NCI-H510A (cell line): ENCODE measurements around the gene GRIN2C.

Source experiments
- DNase-seq: peaks from one replicate; lab custom pipeline; 2025; lab: John Stamatoyannopoulos, UW

GRIN2C gene

GRCh38 chr17:74846621-74847020 lies 13.1 kb downstream of the GRIN2C start:
- no peak for DNase-seq

- no peak for DNase-seq
These were observed 16.4 kb downstream of the GRIN2C start for GRCh38 chr17:74843352-74843627.

- peak; percentile 69 for DNase-seq
These were observed 16.9 kb downstream of the GRIN2C start for GRCh38 chr17:74842599-74843351.

DNA sequence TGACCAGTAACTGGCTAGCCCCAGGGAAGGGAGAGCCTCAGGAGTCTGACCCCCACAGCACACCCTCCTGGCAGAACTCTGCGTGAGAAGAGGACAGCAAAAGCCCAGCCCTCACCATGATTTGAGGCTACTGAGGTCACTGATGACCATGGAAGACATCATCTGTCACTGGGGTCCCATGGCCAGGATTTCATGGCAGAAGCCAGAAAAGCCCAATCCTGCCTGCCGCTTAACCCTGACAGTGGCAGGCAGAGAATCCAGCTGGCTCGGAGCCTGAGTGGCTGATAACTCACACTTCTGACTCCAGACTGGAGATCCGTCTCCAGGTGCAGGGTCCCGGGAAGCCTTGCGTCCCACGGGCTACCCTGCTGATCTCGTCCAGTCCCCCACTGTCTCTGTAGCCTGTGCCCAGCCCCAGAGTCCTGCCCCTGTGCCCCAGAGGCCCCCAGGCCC lies 17.5 kb downstream of the GRIN2C start:
- no peak for DNase-seq

GRCh38 chr17:74840989-74841666 lies 18.6 kb downstream of the GRIN2C start:
- no peak for DNase-seq

DNA sequence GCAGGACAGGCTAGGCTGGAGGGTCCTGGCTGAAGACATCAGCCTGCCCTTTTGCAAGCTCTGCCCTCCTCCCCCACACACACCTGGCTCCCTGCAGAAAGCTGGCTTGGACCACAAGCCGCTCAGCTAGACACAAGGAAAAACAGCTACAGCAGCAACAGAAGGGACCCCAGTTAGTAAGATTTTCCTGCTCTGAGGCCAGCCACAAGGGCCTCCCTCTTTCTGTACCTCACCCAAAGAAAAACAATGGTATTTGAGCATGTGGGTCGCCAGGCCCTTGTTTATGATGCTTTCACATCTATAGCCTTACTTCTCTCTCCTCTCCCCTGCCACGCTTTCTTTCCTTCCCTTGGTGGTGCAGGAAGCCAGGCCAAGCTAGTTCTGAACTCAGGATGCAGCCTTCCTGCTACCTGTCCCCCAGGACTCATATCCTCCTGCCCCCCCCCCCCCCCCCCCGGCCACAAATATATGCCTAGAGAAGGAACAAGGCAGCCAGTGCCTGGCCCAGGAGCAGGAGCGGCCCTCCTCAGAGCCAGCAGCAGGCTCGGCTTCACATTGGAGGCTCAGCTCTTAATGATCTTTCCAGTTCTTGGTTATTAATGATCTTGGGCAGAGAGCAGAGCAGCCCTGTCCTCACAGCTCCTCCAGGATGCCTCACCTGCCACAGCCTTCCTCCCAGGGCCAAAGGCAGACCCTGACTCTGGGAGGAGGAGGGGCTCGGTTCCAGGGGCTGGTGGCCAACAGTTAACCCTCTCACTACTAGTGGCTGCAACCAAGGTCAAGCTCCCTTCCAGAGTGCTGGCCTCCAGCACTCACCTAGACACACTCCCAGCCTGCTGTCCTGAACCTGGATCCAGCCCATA lies 19.5 kb downstream of the GRIN2C start:
- no peak for DNase-seq

GRCh38 chr17:74838274-74838673 lies 21.4 kb downstream of the GRIN2C start:
- no peak for DNase-seq

- DNase-seq: no peak
These were observed 22.8 kb downstream of the GRIN2C start for GRCh38 chr17:74836691-74837467.

- DNase-seq: no peak
These were observed 23.5 kb downstream of the GRIN2C start for GRCh38 chr17:74836191-74836590.

DNA sequence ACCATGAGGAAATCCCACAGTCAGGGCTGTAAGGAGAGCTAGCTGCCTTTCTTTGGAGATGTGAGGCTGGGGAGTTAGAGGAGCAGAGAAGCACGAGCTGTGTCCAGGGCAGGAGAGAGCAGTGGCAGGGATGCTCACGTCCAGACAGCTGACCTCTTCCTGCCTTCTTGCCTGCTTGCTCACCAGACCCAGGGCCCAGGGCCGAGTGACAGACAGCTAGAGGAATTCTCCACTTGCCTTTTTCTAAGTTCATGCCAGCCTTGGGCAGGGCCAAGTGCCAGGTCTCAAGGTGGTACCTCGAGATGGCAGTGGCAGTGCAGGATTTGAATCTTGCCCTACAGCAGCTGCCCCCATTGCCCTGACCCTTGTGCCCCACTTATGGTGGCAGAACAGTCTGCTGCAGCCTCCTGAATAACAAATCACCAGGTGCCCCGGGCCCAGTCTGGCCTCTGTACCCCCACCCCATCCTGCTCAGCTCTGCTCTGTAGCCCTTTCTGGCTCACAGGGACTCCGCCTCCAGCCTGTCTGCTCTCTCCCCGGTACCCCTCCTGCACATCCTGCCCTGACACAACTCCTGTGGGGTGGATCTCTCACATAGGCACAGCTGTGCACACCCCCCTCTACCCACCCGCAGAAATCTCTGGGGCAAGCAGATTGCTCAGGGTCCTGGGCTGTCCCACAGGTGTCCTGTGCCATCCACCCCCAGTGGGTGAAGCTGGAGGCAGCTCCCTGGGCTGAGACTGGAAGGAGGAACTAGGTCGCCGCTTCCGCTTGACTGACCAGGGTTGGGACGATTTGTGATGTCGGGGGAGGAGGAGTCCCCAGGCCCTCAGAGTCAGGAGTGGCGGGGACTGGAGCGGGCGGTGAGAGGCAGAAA lies 25.9 kb downstream of the GRIN2C start:
- DNase-seq: no peak

DNA sequence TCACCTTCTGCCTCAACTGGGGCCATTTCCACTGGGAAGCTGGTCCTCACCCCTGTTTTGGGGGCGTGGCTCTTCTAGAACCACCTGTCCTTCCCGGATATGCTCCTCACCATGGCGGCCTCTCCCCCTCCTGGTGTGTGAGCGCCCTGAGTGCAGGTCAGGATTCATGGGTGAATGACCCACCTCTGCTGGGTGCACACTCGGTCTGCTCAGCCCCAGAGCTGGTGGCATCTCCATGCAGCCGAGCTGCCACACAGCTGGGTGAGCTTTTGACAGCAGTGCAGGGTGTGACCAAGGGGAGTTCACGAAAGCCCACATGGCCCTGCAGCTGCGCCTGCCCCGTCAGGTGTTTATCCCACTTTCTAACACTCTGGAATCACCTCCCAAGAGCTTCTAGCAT lies 27.3 kb downstream of the GRIN2C start:
- peak; percentile 61 for DNase-seq

GRCh38 chr17:74831444-74832146 lies 28.1 kb downstream of the GRIN2C start:
- no peak for DNase-seq

- DNase-seq: no peak
These were observed 28.8 kb downstream of the GRIN2C start for GRCh38 chr17:74830861-74831260.

DNA sequence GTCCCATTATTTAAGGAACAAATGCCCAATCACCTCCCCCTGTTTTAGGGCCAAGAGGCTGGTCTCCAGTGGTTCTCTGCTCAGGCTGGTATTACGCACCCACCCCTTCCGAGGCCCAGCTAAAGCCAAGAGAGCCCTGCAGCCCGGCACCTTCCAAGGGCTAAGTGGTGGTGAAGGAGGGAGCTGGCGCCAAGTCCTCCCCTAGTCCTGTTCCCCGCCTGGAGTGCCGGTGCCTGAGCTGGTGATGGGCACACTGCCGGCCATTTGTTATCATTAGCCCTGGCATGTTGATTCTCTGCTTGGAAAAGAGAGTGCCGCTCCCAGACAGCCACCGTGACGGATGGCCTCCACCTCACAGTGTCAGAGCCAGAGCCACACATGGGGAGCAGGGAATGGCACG lies 31.9 kb downstream of the GRIN2C start:
- no peak for DNase-seq

- no peak for DNase-seq
These were observed 33.5 kb downstream of the GRIN2C start for GRCh38 chr17:74825952-74826719.

- DNase-seq: no peak
These were observed 34.6 kb downstream of the GRIN2C start for GRCh38 chr17:74824961-74825627.

DNA sequence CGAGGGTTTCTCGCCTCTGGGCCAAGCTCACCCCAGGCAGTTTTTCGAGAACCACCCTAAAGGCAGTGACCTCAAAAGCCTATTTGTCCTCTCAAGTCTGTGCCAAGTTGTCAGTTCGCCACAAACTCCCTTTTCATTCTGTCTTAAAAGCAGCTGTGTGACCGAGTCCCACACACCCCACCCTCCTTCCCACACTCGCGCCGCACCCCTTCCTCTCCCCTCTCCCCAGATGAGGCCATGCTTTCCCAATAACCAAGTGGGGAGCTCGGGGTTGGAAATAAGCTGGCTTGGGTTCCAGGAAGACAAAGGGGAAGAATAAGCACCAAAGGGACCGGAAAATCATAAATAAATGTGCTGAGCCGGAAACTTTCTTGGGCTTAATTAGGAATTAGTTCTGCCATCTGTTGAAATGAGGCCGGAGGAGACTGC lies 36.7 kb downstream of the GRIN2C start:
- DNase-seq: no peak

DNA sequence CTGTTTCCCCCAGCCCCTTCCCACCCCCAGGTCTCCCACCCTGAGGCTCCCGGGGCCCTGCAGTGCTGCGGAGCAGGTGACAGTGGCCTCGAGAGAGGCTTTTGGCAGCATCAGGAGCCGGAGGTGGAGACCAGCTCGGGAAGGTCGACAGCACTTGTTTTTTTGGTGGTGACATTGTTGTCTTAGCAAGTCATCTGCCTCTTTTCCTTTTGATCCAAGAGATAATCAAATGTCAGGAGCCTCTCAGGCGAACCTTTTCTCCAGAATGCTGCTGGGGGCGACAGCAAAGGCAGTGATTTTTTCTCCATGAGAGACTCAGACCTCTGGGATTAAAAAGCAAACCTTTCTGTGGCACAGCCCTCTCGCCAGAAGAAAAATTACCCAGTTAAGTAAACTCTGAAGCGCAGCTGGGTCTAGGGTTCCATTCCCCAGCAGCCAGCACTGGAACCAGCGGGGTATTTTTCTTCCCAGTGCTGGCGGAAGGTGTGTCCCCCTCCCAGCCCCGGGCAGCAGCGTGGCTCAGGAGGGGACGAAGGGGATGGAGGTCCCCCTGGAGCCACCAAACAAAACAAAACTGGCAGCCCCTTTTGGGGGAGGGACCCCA lies 37.2 kb downstream of the GRIN2C start:
- DNase-seq: no peak
